22Rv1 (cell line): Measurements from ENCODE around the gene BBX.

Experiments
- CTCF ChIP-seq: fragments of 450-650 bp; IDR thresholded peaks from 2 replicates; pipeline ENCODE4 v1.5.1; 2017; ENCODE audit warnings: mild to moderate bottlenecking
- ZFX ChIP-seq: fragments of 450-650 bp; IDR thresholded peaks from 2 replicates; pipeline ENCODE4 v1.6.1; 2017; ENCODE audit warnings: antibody characterized with exemption, borderline replicate concordance

GRCh38 chr3:107588217-107588616 is 65.5 kb downstream of the BBX start:
- TF ChIP-seq CTCF = no peak
- TF ChIP-seq ZFX = no peak
